Measurements from ENCODE around the gene POLR2B.

DNA sequence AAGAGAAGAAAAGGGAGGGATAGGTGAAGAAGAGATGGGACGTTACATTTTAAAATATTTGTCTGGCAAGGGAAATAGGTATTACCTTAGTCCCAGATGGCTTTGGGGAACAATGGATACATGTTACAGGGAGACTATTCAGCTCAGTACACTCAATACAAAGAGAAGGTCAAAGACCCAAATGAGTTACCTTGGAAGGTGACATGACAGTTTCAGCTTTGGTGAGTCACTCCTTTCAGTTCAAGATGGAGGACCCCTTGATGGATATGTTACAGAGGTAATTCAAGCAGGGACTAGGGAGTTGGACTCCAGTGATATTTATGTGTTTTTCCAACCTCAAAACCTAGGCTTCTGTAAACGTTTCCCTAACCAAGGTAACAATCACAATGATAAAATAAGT is 6.3 kb upstream of the POLR2B start:
- TF ChIP-seq, protein P1, sequence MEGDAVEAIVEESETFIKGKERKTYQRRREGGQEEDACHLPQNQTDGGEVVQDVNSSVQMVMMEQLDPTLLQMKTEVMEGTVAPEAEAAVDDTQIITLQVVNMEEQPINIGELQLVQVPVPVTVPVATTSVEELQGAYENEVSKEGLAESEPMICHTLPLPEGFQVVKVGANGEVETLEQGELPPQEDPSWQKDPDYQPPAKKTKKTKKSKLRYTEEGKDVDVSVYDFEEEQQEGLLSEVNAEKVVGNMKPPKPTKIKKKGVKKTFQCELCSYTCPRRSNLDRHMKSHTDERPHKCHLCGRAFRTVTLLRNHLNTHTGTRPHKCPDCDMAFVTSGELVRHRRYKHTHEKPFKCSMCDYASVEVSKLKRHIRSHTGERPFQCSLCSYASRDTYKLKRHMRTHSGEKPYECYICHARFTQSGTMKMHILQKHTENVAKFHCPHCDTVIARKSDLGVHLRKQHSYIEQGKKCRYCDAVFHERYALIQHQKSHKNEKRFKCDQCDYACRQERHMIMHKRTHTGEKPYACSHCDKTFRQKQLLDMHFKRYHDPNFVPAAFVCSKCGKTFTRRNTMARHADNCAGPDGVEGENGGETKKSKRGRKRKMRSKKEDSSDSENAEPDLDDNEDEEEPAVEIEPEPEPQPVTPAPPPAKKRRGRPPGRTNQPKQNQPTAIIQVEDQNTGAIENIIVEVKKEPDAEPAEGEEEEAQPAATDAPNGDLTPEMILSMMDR (IDR thresholded peaks at IDR 0.05): no peak
- TF ChIP-seq EZH2 (IDR thresholded peaks at IDR 0.05): no peak
- no peak for TF ChIP-seq EZH2phosphoT487 (IDR thresholded peaks at IDR 0.05)

Data from neural progenitor cell (in vitro differentiated cells).